Adipose tissue (tissue), 3 donors: ENCODE measurements around the gene NUP133. TPM values are rescaled to one million over a fixed set of nuclear protein-coding genes. Genes with fewer than 3 reads are reported as not detected.
"Not testable (repeated sequence)": the region's sequence is repeated elsewhere in the genome, so short reads cannot be mapped to it uniquely, and the experiment has no call there.

Source experiments
- H3K27ac ChIP-seq: one replicate; pipeline ENCODE4 v1.5.1; 2013; ENCODE audit warnings: low read depth, low read length
- WGBS, 3 donors: extraction: QIAGEN DNeasy Blood & Tissue Kit; methylation state at CpG; one replicate each; pipeline ENCODE4 v1.1.7; 2013; 5-methylcytosine and 5-hydroxymethylcytosine counted together
- polyA plus RNA-seq, 3 donors: library from polyadenylated mRNA; stranded (reverse); fragments of 200-250 nt; gene quantifications; one replicate each; pipeline ENCODE4 v1.2.3, GENCODE V29; 2013
- donor health status: healthy with polysubstance abuse.
- donor health status: Bipolar disorder and iron deficiency.
- donor health status: healthy.

The NUP133 gene
- polyA plus RNA-seq, 3 donors: 7.2 to 11.7 (median 11.2) TPM

GRCh38 chr1:229432905-229433304 is 75.2 kb downstream of the NUP133 start:
- 9 to 42% (median 13%) methylated on average over 37 of the region's 37 CpGs for WGBS, 3 donors
- H3K27ac ChIP-seq: no peak overlapping the region

- no peak overlapping the region for H3K27ac ChIP-seq
- 2 to 5% (median 5%) methylated on average over 36 to 38 of the region's 38 CpGs for WGBS, 3 donors
These were observed 76.1 kb downstream of the NUP133 start for GRCh38 chr1:229432116-229432461.

DNA sequence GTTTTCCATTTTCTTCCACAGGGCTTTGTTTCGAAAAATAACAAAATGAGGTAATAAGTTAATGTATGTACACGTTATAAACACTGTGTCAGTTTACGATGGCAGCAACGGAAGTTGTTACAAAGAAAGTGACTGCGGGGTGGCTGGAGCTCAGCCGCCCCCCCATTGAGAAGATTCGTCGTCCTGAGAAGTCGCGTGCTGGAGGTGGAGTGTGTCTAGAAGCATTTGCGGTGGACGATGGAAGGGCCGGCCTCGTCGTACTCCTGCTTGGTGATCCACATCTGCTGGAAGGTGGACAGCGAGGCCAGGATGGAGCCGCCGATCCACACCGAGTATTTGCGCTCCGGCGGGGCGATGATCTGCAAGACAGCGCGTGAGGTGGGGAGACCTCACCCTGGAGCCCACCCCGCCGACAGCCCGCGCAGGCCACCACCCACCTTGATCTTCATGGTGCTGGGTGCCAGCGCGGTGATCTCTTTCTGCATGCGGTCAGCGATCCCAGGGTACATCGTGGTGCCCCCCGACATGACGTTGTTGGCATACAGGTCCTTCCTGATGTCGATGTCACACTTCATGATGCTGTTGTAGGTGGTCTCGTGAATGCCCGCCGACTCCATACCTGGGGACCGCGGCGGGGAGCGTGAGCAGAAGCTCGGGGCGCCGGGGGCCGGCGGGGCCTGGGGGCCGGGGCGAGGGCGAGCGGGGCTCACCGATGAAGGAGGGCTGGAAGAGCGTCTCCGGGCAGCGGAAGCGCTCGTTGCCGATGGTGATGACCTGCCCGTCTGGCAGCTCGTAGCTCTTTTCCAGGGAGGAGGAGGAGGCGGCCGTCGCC is 76.6 kb downstream of the NUP133 start:
- WGBS, 3 donors: 5 to 7% (median 6%) methylated on average over 58 to 65 of the region's 65 CpGs

DNA sequence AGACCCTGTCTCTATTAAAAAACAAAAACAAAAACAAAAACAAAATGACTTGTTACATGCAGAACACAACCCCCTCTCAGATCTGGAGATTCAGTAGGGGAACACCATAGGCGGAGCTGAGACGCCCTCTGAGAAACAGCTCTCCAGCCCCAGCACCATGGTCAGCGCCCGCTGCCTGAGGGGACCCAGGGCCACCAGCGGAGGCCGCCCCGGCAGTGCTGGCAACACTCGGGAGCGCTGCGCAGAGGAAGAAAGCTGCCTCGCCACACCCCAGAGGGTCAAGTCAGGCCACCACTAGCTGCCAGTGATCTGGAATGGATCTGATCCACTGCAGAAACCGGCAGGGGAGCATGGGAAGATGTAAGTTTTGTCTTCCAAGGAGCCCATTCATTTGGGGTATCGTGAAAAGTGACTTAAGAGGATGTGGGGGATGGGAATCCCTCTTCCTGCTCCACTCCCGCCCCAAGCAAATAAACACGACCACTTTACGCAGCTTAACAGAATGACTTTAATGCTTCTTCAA is 77.3 kb downstream of the NUP133 start:
- 2 to 12% (median 4%) methylated on average over 16 of the region's 16 CpGs for WGBS, 3 donors
- H3K27ac ChIP-seq: no peak overlapping the region

More for the DNA sequence above, 76.6 kb downstream of the NUP133 start:
- no peak overlapping the region for H3K27ac ChIP-seq

- 73 to 84% (median 79%) methylated on average over 3 of the region's 3 CpGs for WGBS, 3 donors
- H3K27ac ChIP-seq: no peak overlapping the region
These were observed 79.9 kb downstream of the NUP133 start for GRCh38 chr1:229428256-229428655.

- 78 to 84% (median 83%) methylated on average over 3 of the region's 3 CpGs for WGBS, 3 donors
- H3K27ac ChIP-seq: no peak overlapping the region
These were observed 80.6 kb downstream of the NUP133 start for GRCh38 chr1:229427572-229427971.

GRCh38 chr1:229425564-229426159 is 82.5 kb downstream of the NUP133 start:
- WGBS, 3 donors: 69 to 83% (median 83%) methylated on average over 2 of the region's 2 CpGs

DNA sequence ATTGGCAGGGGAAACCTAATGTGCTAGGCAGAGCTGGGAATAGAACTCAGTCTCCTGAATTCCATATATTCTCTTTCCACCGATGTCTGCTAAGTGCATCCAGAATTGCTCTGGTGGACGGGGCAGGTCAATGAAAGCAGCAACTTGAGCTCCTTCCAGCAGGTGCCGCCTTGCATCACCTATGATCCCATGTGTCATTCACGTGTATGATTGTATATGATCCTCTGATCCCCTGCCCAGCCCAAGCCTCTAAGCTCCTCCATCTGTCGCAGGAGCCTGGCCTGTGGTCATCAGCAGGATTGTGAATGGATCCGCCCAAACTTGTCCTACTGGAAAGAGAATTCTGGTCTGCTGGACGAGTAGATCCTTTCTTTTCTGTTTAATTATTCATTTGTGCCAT is 87.4 kb downstream of the NUP133 start:
- WGBS, 3 donors: 71 to 77% (median 72%) methylated on average over 7 of the region's 7 CpGs

More at GRCh38 chr1:229425564-229426159, 82.5 kb downstream of the NUP133 start:
- no peak overlapping the region for H3K27ac ChIP-seq

GRCh38 chr1:229420224-229420623 is 87.9 kb downstream of the NUP133 start:
- WGBS, 3 donors: 92 to 94% (median 93%) methylated on average over 11 of the region's 11 CpGs
- H3K27ac ChIP-seq: no peak overlapping the region

More for the DNA sequence above, 87.4 kb downstream of the NUP133 start:
- H3K27ac ChIP-seq: no peak overlapping the region

GRCh38 chr1:229418586-229418985 is 89.6 kb downstream of the NUP133 start:
- H3K27ac ChIP-seq: not testable (repeated sequence)
- 68 to 81% (median 81%) methylated on average over 6 of the region's 6 CpGs for WGBS, 3 donors

DNA sequence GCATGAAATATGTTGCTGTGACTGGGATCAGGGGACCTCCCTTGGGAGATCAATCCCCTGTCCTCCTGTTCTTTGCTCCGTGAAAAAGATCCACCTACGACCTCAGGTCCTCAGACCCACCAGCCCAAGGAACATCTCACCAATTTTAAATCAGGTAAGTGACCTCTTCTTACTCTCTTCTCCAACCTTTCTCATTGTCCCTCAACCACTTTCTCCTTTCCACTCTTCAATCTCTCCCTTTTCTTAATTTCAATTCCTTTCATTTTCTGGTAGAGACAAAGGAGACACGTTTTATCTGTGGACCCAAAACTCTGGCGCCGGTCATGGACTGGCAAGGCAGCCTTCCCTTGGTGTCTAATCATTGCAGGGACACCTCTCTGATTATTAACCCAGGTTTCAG is 95.3 kb downstream of the NUP133 start:
- H3K27ac ChIP-seq: not testable (repeated sequence)
- WGBS, 3 donors: 83 to 86% (median 86%) methylated on average over 5 of the region's 5 CpGs

DNA sequence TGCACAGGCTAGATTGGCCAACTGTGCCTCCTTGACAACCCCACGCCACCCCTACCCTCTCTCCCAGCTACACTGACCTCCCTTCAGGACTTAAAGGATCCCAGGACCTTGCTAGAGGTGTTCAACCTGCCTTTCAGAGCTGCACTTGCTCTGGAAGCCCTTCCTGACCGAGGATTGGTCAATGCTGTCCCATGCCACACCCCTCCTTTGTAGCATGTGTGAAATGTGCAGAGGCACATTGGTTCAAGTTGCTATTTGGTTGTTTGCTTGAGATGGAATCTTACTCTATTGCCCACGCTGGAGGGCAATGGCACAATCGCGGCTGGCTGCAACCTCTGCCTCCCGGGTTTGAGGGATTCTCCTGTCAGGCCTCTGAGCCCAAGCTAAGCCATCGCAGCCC is 96.1 kb downstream of the NUP133 start:
- 84 to 87% (median 84%) methylated on average over 7 of the region's 7 CpGs for WGBS, 3 donors
- no peak overlapping the region for H3K27ac ChIP-seq

GRCh38 chr1:229411434-229412055 is 96.6 kb downstream of the NUP133 start:
- 38 to 69% (median 42%) methylated on average over 10 to 11 of the region's 11 CpGs for WGBS, 3 donors
- no peak overlapping the region for H3K27ac ChIP-seq

GRCh38 chr1:229410692-229411433 is 97.3 kb downstream of the NUP133 start:
- 19 to 27% (median 22%) methylated on average over 14 of the region's 14 CpGs for WGBS, 3 donors
- H3K27ac ChIP-seq: no peak overlapping the region

DNA sequence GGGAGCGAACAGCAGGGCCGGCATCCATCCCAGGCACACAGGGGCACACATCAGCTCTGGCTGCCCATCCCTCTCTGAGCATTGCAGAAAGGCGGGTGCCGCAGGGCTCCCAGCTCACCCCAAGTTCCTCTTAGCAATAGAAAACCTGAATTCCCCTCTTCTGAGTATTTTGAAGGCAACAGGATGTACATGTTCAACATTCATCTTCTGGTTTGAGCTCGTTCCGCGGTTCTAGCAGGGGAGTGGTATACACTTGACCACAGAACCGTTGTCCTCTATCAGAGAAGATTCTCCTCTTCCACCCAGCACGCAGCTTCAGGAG is 97.8 kb downstream of the NUP133 start:
- no peak overlapping the region for H3K27ac ChIP-seq
- 25 to 55% (median 43%) methylated on average over 9 of the region's 9 CpGs for WGBS, 3 donors

DNA sequence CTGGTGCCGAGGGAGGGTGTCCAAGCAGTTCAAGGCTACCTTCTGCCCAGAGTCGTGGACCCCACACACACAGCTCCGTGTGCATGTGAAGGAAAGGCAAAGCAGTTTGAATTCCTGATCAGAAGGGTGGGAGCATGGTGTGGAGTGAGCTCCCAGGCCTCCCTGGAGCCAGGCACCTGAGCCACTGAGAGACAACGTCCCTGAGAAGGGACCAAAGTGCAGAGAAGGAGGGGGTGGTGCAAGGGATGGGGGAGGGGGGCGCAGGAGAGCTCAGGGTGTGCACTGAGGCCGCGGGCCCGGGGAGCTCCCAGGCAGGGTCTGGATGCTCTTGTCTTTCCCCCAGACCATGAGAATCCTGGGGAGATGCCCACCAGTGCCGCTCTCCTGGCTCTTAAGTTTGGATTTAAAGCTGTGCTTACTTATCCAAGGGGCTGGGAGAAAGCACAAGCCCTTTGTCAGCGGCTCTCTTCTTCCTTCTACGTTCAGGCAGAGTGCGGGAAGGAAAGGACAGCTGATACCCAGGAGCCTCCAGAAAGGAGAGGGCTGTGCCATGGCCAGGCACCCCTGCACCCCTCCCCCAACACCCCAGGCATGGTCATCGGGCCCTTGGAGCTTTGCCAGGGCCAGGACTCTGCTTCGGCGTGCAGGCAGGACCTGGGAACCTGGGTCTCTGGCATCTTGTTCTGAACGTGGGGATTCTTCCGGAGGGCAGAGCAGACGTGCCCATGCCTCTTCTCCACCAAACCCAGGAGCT is 98.3 kb downstream of the NUP133 start:
- H3K27ac ChIP-seq: no peak overlapping the region
- WGBS, 3 donors: 29 to 43% (median 36%) methylated on average over 17 to 18 of the region's 18 CpGs

DNA sequence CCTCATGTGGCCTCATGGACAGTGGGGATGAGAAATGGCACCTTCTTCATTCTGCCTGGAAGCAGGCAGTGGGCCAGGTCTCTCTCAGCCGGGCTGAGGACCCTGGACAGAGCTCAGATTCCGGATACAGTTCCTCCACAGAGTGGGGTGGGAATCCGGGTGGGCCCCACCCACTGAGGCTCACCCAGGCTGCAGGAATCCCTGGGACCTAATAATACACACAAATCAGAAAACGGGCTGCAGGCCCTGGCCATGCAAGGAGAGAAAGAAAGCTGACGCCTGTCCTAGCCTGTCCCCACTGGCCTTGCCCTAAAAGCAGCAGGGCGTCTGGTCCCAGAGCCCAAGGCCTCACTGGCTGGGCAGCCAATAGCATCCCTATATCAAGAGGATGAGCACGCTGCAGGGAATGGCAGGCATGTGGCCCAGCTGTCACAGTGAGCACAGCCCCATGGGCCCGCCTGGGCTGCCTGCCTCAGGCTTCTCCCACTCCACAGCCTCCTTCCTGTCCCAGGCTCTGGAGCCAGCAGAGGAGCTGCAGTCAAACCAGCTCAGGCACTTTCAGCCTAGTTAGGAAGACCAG is 99.6 kb downstream of the NUP133 start:
- WGBS, 3 donors: 39 to 74% (median 46%) methylated on average over 8 of the region's 8 CpGs
- no peak overlapping the region for H3K27ac ChIP-seq
